Bladder microvascular endothelial cell (primary cell): Measurements from ENCODE around the gene OR2T3. TPM values are rescaled to one million over a fixed set of nuclear protein-coding genes. Genes with fewer than 3 reads are reported as not detected.

Experiments
- total RNA-seq: library from RNA; depleted of rRNA; stranded (reverse); fragments of >200 nt; gene quantifications from 2 replicates; pipeline ENCODE4 v1.2.3, GENCODE V29; 2014

OR2T3 gene, protein sequence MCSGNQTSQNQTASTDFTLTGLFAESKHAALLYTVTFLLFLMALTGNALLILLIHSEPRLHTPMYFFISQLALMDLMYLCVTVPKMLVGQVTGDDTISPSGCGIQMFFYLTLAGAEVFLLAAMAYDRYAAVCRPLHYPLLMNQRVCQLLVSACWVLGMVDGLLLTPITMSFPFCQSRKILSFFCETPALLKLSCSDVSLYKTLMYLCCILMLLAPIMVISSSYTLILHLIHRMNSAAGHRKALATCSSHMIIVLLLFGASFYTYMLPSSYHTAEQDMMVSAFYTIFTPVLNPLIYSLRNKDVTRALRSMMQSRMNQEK
- total RNA-seq: not detected in 2 replicates

DNA sequence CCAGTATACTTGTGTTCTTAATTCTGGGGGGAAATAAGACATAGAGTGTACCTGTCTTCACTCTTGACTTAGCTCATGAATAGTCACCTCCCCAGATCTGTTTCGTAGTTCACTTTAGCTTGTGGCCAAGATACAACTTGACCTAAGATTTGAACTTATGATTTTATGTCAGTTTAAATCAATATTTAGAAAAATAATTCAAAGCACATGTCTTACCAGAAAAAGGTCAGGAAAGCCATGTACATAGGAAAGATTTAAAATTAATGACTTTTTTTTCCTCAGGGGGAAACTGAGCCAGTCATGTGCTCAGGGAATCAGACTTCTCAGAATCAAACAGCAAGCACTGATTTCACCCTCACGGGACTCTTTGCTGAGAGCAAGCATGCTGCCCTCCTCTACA lies at the start of gene OR2T3:
TSS of gene OR2T3 (plus strand) at position 301 of the 400 bp plus-strand sequence. CDS start at position 301, 0 bp downstream.

DNA sequence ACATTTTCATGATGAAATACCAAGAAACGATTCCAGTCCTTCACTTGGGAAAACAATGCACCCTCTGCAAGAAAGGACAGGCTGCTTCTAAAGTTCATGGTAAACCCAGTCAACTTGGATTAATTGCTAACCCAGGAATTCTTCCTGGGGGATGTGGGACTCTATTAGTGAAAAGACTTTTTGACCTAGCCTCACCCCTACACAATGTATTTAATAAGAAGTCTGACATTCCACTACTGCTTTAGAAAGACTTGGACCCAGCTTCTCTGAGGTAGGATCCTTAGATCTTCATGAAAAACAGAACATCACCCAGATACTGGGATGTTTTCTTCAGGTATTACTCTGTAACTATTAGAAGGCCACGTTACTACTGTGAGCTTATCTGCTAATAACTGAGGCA lies 27.8 kb upstream of the OR2T3 start, which contains the start of gene OR2T2:
TSS of gene OR2T2 (plus strand) at position 239 of the 400 bp plus-strand sequence. CDS start 7,161 bp downstream, outside the sequence.

DNA sequence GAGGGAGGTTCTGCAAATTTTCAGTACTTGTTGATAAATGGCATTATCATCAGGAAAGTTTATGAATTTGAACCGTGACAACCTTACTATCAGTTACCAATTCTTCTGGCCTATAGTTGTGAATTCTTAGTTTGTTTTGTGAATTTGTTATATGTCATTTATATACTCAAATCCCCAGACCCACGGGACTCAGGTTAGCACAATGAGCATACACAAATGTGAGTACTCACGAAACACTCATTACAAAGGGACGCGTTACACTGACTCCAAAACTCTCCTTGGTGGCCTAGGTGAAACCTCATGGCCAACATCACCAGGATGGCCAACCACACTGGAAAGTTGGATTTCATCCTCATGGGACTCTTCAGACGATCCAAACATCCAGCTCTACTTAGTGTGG lies 15.1 kb downstream of the OR2T3 start, which contains the start of gene OR2T5:
TSS of gene OR2T5 (plus strand) at position 301 of the 400 bp plus-strand sequence. CDS start at position 301, 0 bp downstream.

DNA sequence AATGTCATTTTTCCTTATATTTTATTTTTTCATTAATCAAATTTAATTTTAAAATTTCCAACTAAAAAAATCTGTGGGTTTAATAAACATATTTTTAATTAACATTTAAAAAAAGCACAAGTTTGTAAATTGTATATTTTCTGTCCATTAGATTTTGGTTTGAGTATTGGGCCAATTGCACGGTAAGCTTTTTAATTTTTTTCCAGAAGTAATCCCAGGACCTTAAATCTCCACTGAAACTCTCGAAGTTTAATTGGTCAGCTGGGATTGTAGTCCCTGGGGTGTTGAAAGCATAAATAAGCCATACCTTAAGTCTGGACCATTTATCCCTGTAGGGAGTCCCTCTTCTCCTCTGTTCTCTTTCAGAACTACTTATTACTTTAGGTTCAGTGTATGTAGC lies 34.6 kb downstream of the OR2T3 start, which contains the start of gene OR2G6:
TSS of gene OR2G6 (plus strand) at position 301 of the 400 bp plus-strand sequence. CDS start 13,574 bp downstream, outside the sequence.

Other genes with a start within 250 kb of the OR2T3 start
- gene OR2M4, start 241.9 kb upstream of the OR2T3 start, total RNA-seq: not detected in 2 replicates
- gene OR2T33, start 195.4 kb upstream of the OR2T3 start, total RNA-seq: not detected in 2 replicates
- gene OR2T12, start 169.9 kb upstream of the OR2T3 start, total RNA-seq: under 0.01 TPM in 1 of 2 replicates, not detected in the other
- not detected in 2 replicates for gene OR2M7, start 148.8 kb upstream of the OR2T3 start, total RNA-seq
- not detected in 2 replicates for gene OR14C36, start 124.6 kb upstream of the OR2T3 start, total RNA-seq
- not detected in 2 replicates for gene OR2T4, start 111.7 kb upstream of the OR2T3 start, total RNA-seq
- not detected in 2 replicates for gene OR2T6, start 97.6 kb upstream of the OR2T3 start, total RNA-seq
- not detected in 2 replicates for gene OR2T1, start 70.3 kb upstream of the OR2T3 start, total RNA-seq
- gene OR2T2, start 27.7 kb upstream of the OR2T3 start, total RNA-seq: not detected in 2 replicates
- not detected in 2 replicates for gene OR2T5, start 15.2 kb downstream of the OR2T3 start, total RNA-seq
- gene OR2G6, start 34.7 kb downstream of the OR2T3 start, total RNA-seq: not detected in 2 replicates
- gene OR2T29, start 89.4 kb downstream of the OR2T3 start, total RNA-seq: not detected in 2 replicates
- not detected in 2 replicates for gene OR2T34, start 101.4 kb downstream of the OR2T3 start, total RNA-seq
- gene OR2T10, start 124.3 kb downstream of the OR2T3 start, total RNA-seq: not detected in 2 replicates
- not detected in 2 replicates for gene OR2T11, start 161.7 kb downstream of the OR2T3 start, total RNA-seq
- not detected in 2 replicates for gene OR2T35, start 171.9 kb downstream of the OR2T3 start, total RNA-seq
- gene OR2T27, start 182.2 kb downstream of the OR2T3 start, total RNA-seq: not detected in 2 replicates
- gene OR14I1, start 229.4 kb downstream of the OR2T3 start, total RNA-seq: not detected in 2 replicates